ENCODE measurements around the gene TSKS.
A peak's percentile ranks its signal among the peaks of the same experiment; 100 is the strongest.

TSKS gene

GRCh38 chr19:49763230-49763629 lies at the start of gene TSKS:
Gene TSKS, minus strand, starts transcription at chr19:49763306. Its CDS starts 59 bp downstream, at chr19:49763247.
- Histone ChIP-seq H3K27me3 (ENCODE audit: control insufficient read depth in 1 of 2, insufficient read depth in 2 of 2, low read length in 2 of 2) (no peaks in the 10 kb centered on the region), H3K4me1 (ENCODE audit: insufficient read depth, low read length) (peaks cover 16% of the 10 kb centered on the region), H3K9ac (ENCODE audit: low read length) (no peak within 1 kb of the TSS), H3K4me3 (ENCODE audit: low read depth in 1 of 2, low read length in 2 of 2) (no peak within 1 kb of the TSS), H3K9me3 (ENCODE audit: low read length) (no peaks in the 10 kb centered on the region), H3K36me3 (ENCODE audit: insufficient read depth, low read length) (no peaks in the 10 kb centered on the region), H3K27ac (ENCODE audit: low read depth, low read length) (no peak within 1 kb of the TSS)

GRCh38 chr19:49812452-49812996 lies 49.4 kb upstream of the TSKS start:
- H3K4me1 ChIP-seq (ENCODE audit: insufficient read depth, low read length), result peaks cover 29% of the 10 kb centered on the region
- H3K4me3 ChIP-seq (ENCODE audit: low read depth in 1 of 2, low read length in 2 of 2), result peak overlapping the region; percentile 38 to 92
- no peaks in the 10 kb centered on the region for H3K27me3 ChIP-seq (ENCODE audit: control insufficient read depth in 1 of 2, insufficient read depth in 2 of 2, low read length in 2 of 2)
- H3K27ac ChIP-seq (ENCODE audit: low read depth, low read length), result peak overlapping the region; percentile 29
- H3K9ac ChIP-seq (ENCODE audit: low read length), result peak overlapping the region; percentile 63
- peaks cover 5% of the 10 kb centered on the region for H3K36me3 ChIP-seq (ENCODE audit: insufficient read depth, low read length)
- H3K9me3 ChIP-seq (ENCODE audit: low read length), result no peaks in the 10 kb centered on the region

- Histone ChIP-seq H3K9ac (ENCODE audit: low read length) (no peak overlapping the region), H3K36me3 (ENCODE audit: insufficient read depth, low read length) (peaks cover 11% of the 10 kb centered on the region), H3K4me1 (ENCODE audit: insufficient read depth, low read length) (peaks cover 25% of the 10 kb centered on the region), H3K4me3 (ENCODE audit: low read depth in 1 of 2, low read length in 2 of 2) (no peak overlapping the region), H3K27me3 (ENCODE audit: control insufficient read depth in 1 of 2, insufficient read depth in 2 of 2, low read length in 2 of 2) (no peaks in the 10 kb centered on the region), H3K27ac (ENCODE audit: low read depth, low read length) (no peak overlapping the region), H3K9me3 (ENCODE audit: low read length) (no peaks in the 10 kb centered on the region)
Measured at GRCh38 chr19:49811328-49811727, 48.2 kb upstream of the TSKS start.

- Histone ChIP-seq H3K4me1 (ENCODE audit: insufficient read depth, low read length) (peaks cover 25% of the 10 kb centered on the region), H3K9ac (ENCODE audit: low read length) (peak overlapping the region; percentile 49), H3K4me3 (ENCODE audit: low read depth in 1 of 2, low read length in 2 of 2) (peak overlapping the region; percentile 45 to 72), H3K27ac (ENCODE audit: low read depth, low read length) (peak overlapping the region; percentile 72), H3K36me3 (ENCODE audit: insufficient read depth, low read length) (peaks cover 13% of the 10 kb centered on the region), H3K27me3 (ENCODE audit: control insufficient read depth in 1 of 2, insufficient read depth in 2 of 2, low read length in 2 of 2) (no peaks in the 10 kb centered on the region), H3K9me3 (ENCODE audit: low read length) (no peaks in the 10 kb centered on the region)
Measured at GRCh38 chr19:49809941-49810389, 46.9 kb upstream of the TSKS start.

GRCh38 chr19:49809160-49809940 lies 46.2 kb upstream of the TSKS start:
- Histone ChIP-seq H3K36me3 (ENCODE audit: insufficient read depth, low read length) (peaks cover 19% of the 10 kb centered on the region), H3K27ac (ENCODE audit: low read depth, low read length) (peak overlapping the region; percentile 72), H3K9ac (ENCODE audit: low read length) (peak overlapping the region; percentile 49), H3K27me3 (ENCODE audit: control insufficient read depth in 1 of 2, insufficient read depth in 2 of 2, low read length in 2 of 2) (no peaks in the 10 kb centered on the region), H3K9me3 (ENCODE audit: low read length) (no peaks in the 10 kb centered on the region), H3K4me3 (ENCODE audit: low read depth in 1 of 2, low read length in 2 of 2) (peak overlapping the region; percentile 45 to 72), H3K4me1 (ENCODE audit: insufficient read depth, low read length) (peaks cover 25% of the 10 kb centered on the region)

GRCh38 chr19:49808711-49809159 lies 45.6 kb upstream of the TSKS start:
- Histone ChIP-seq H3K9ac (ENCODE audit: low read length) (peak overlapping the region; percentile 49), H3K4me3 (ENCODE audit: low read depth in 1 of 2, low read length in 2 of 2) (peak overlapping the region; percentile 45 to 72), H3K4me1 (ENCODE audit: insufficient read depth, low read length) (peaks cover 25% of the 10 kb centered on the region), H3K9me3 (ENCODE audit: low read length) (no peaks in the 10 kb centered on the region), H3K27ac (ENCODE audit: low read depth, low read length) (peak overlapping the region; percentile 72), H3K36me3 (ENCODE audit: insufficient read depth, low read length) (peaks cover 20% of the 10 kb centered on the region), H3K27me3 (ENCODE audit: control insufficient read depth in 1 of 2, insufficient read depth in 2 of 2, low read length in 2 of 2) (no peaks in the 10 kb centered on the region)

GRCh38 chr19:49807904-49808675 lies 45.0 kb upstream of the TSKS start:
- Histone ChIP-seq H3K27ac (ENCODE audit: low read depth, low read length) (peak overlapping the region; percentile 72), H3K9ac (ENCODE audit: low read length) (no peak overlapping the region), H3K27me3 (ENCODE audit: control insufficient read depth in 1 of 2, insufficient read depth in 2 of 2, low read length in 2 of 2) (no peaks in the 10 kb centered on the region), H3K4me3 (ENCODE audit: low read depth in 1 of 2, low read length in 2 of 2) (peak overlapping the region in 1 of 2 donors; percentile 72), H3K36me3 (ENCODE audit: insufficient read depth, low read length) (peaks cover 26% of the 10 kb centered on the region), H3K4me1 (ENCODE audit: insufficient read depth, low read length) (peaks cover 25% of the 10 kb centered on the region), H3K9me3 (ENCODE audit: low read length) (no peaks in the 10 kb centered on the region)

GRCh38 chr19:49807058-49807903 lies 44.2 kb upstream of the TSKS start:
- Histone ChIP-seq H3K4me1 (ENCODE audit: insufficient read depth, low read length) (peaks cover 23% of the 10 kb centered on the region), H3K27me3 (ENCODE audit: control insufficient read depth in 1 of 2, insufficient read depth in 2 of 2, low read length in 2 of 2) (no peaks in the 10 kb centered on the region), H3K9ac (ENCODE audit: low read length) (no peak overlapping the region), H3K27ac (ENCODE audit: low read depth, low read length) (no peak overlapping the region), H3K4me3 (ENCODE audit: low read depth in 1 of 2, low read length in 2 of 2) (no peak overlapping the region), H3K9me3 (ENCODE audit: low read length) (no peaks in the 10 kb centered on the region), H3K36me3 (ENCODE audit: insufficient read depth, low read length) (peaks cover 27% of the 10 kb centered on the region)

GRCh38 chr19:49806620-49806959 lies 43.5 kb upstream of the TSKS start:
- Histone ChIP-seq H3K36me3 (ENCODE audit: insufficient read depth, low read length) (peaks cover 27% of the 10 kb centered on the region), H3K27me3 (ENCODE audit: control insufficient read depth in 1 of 2, insufficient read depth in 2 of 2, low read length in 2 of 2) (no peaks in the 10 kb centered on the region), H3K27ac (ENCODE audit: low read depth, low read length) (no peak overlapping the region), H3K9me3 (ENCODE audit: low read length) (no peaks in the 10 kb centered on the region), H3K4me1 (ENCODE audit: insufficient read depth, low read length) (peaks cover 21% of the 10 kb centered on the region), H3K4me3 (ENCODE audit: low read depth in 1 of 2, low read length in 2 of 2) (no peak overlapping the region), H3K9ac (ENCODE audit: low read length) (no peak overlapping the region)

GRCh38 chr19:49805822-49806619 lies 42.9 kb upstream of the TSKS start:
- Histone ChIP-seq H3K36me3 (ENCODE audit: insufficient read depth, low read length) (peaks cover 27% of the 10 kb centered on the region), H3K27ac (ENCODE audit: low read depth, low read length) (no peak overlapping the region), H3K27me3 (ENCODE audit: control insufficient read depth in 1 of 2, insufficient read depth in 2 of 2, low read length in 2 of 2) (no peaks in the 10 kb centered on the region), H3K4me3 (ENCODE audit: low read depth in 1 of 2, low read length in 2 of 2) (no peak overlapping the region), H3K9me3 (ENCODE audit: low read length) (no peaks in the 10 kb centered on the region), H3K9ac (ENCODE audit: low read length) (no peak overlapping the region), H3K4me1 (ENCODE audit: insufficient read depth, low read length) (peaks cover 21% of the 10 kb centered on the region)
